Dendritic cell treated with granulocyte-macrophage colony-stimulating factor and Interleukin-4, amounts not matched to agents 40 ng/mL and 50 ng/mL, for 4 days (primary cell): Measurements from ENCODE around the gene ENOX1.

ENCODE experiments used
- H3K27ac Mint-ChIP-seq: one replicate; pipeline ENCODE4 v1.8.0; 2022; ENCODE audit warnings: mild to moderate bottlenecking, mixed read lengths
- H3K27me3 Mint-ChIP-seq: one replicate; pipeline ENCODE4 v1.8.0; 2022; ENCODE audit warnings: mild to moderate bottlenecking, mixed read lengths
- H3K36me3 Mint-ChIP-seq: one replicate; pipeline ENCODE4 v1.8.0; 2022; ENCODE audit warnings: low read depth, mixed read lengths
- H3K4me1 Mint-ChIP-seq: one replicate; pipeline ENCODE4 v1.8.0; 2022; ENCODE audit warnings: low read depth, mixed read lengths
- H3K4me3 Mint-ChIP-seq: one replicate; pipeline ENCODE4 v1.8.0; 2022; ENCODE audit warnings: mild to moderate bottlenecking, moderate library complexity, mixed read lengths
- H3K9me3 Mint-ChIP-seq: one replicate; pipeline ENCODE4 v1.8.0; 2022; ENCODE audit warnings: mixed read lengths
- intact Hi-C: fragments of 100-400 bp; cut with micrococcal nuclease; formaldehyde crosslinking; loops from one replicate; pipeline ENCODE4 v1.15.0; 2022

Gene ENOX1

GRCh38 chr13:43469791-43470190, 317.0 kb downstream of the ENOX1 start:
- Mint-ChIP-seq H3K4me3 (no peak overlapping the region), H3K36me3 (no peaks in the 10 kb centered on the region), H3K27ac (no peak overlapping the region), H3K4me1 (peaks cover 7% of the 10 kb centered on the region), H3K9me3 (no peaks in the 10 kb centered on the region), H3K27me3 (no peaks in the 10 kb centered on the region)
- intact Hi-C loops = no loop called here

DNA sequence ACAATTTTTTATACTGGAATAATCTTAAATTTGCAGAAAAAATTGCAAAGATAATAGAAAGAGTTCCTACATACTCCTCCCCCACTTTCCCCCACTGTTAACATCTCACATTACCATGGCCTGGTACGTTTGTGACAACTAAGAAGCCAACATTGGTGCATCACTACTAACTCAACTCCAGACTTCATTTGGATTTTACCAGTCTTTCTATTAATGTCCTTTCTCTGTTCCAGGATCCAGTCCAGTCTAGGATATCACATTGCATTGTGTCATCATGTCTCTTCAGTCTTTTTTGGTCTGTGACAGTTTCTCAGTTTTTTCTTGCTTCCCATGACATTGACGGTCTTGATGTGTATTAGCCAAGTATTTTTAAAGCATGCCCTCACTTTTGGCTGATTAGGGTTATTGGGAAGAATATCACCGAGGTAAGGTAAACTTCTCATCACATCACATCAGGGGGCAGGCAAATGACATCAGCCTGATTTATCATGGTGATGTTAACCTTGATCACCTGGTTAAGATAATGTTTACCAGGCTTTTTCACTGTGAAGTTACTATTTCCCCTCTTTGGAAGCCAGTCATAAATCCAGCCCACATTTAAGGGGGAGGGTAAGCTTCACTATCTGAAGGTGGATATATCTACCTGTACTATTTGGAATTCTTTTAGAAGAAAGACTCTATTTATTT, 322.1 kb downstream of the ENOX1 start:
- H3K27ac Mint-ChIP-seq = no peak overlapping the region
- no peaks in the 10 kb centered on the region for H3K27me3 Mint-ChIP-seq
- H3K4me3 Mint-ChIP-seq = no peak overlapping the region
- no peaks in the 10 kb centered on the region for H3K9me3 Mint-ChIP-seq
- H3K36me3 Mint-ChIP-seq = no peaks in the 10 kb centered on the region
- intact Hi-C loops = no loop called here
- no peaks in the 10 kb centered on the region for H3K4me1 Mint-ChIP-seq

DNA sequence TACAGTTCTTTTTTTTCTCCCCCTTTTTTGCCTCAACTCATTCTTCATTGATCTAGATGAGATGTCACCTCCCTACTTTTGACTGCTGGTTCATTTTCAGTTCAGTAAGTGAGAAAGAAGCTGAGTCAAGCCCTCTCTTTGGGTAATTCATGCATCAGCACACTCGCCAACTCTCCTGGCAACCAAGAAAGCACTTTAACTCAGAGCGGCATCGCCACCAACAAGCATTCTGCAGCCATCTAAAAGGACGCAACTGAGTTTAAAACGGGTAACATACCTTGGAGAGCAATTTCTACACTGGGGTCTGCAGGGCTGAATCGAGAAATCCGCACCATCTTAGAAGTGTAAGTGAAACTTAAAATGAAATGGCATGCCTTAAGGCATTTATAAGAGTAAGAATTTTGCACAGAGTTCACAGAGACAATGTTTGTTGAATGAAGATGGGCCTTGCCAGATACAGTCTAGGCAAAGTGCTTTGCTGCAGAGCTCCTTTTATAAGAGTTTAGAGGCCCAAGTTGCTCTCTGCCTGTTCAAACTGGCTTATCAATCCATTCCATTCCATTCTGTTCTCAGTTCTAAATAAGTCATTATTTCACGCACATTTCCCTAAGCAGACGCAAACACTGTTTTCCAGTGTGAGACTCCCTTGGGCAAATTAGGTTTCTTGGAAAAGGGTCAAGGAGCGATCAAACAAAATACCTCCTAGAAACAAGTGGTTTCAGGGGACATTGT, 338.0 kb downstream of the ENOX1 start:
- Mint-ChIP-seq H3K36me3 (no peaks in the 10 kb centered on the region), H3K27ac (no peak overlapping the region), H3K9me3 (peaks cover 6% of the 10 kb centered on the region), H3K4me3 (no peak overlapping the region), H3K4me1 (no peaks in the 10 kb centered on the region), H3K27me3 (peaks cover 3% of the 10 kb centered on the region)
- intact Hi-C loops = no loop called here

DNA sequence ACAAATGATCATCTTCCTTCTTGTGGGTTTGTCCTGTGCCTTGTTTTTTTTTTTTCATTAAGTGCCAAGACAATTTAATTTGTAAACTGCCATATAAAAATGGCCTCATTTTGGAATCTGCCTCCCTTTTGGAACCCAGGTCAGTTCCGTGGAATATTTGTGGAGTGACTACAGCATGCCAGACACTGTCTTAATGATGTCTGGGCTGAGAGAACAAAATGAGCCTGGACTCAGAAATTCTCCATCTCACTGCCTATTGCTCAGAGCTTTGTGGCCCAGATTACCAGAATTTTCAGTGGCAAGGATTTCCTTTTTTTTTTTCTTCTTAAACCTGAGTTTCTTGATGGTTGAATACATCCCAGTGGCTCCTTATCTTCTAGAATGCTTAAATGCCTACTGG, 340.6 kb downstream of the ENOX1 start:
- H3K27ac Mint-ChIP-seq = no peak overlapping the region
- peaks cover 6% of the 10 kb centered on the region for H3K27me3 Mint-ChIP-seq
- intact Hi-C loops = no loop called here
- H3K36me3 Mint-ChIP-seq = no peaks in the 10 kb centered on the region
- H3K4me1 Mint-ChIP-seq = no peaks in the 10 kb centered on the region
- no peak overlapping the region for H3K4me3 Mint-ChIP-seq
- no peaks in the 10 kb centered on the region for H3K9me3 Mint-ChIP-seq

DNA sequence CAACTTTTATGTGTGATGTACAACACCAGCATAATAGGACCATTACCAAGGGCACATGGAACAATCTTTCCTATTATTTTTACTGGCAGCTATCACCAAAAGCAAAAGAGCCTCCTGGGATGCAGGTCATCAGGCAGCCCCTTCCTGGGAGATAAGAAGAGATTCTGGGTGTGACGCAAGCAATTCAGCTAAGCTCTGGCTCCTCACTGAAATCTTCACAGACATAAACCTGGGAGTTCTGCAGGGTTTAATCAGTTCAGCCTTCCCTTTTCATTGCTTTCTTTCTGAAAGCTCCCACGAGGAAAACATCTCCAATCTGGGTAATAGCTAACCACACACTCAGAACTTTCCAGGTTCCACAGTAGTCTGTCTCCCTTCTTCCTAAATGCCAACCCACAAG, 341.1 kb downstream of the ENOX1 start:
- Mint-ChIP-seq H3K9me3 (no peaks in the 10 kb centered on the region), H3K36me3 (no peaks in the 10 kb centered on the region), H3K27me3 (peaks cover 6% of the 10 kb centered on the region), H3K4me3 (no peak overlapping the region), H3K27ac (no peak overlapping the region), H3K4me1 (no peaks in the 10 kb centered on the region)
- intact Hi-C loops = no loop called here

DNA sequence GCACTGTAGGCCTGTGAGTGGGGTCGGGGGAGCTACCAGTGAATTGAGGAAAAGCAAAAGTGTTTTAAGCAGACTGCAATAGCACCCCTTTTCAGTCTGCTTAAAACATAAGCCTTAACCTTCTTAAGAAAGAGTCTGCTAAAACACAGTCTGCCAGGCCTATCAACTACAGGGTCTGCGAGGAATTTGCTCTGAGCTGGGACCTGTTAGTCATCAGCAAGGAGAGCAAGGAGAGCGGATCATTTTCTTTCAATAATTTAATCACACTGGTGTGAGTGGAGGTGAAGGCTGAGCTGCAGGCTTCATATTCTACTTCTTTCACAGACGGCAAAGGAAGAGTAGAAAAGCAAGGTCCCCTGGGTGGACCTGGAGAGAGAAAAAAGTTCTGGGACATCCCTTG, 342.7 kb downstream of the ENOX1 start:
- intact Hi-C loops = no loop called here
- Mint-ChIP-seq H3K27me3 (peaks cover 6% of the 10 kb centered on the region), H3K4me3 (no peak overlapping the region), H3K9me3 (no peaks in the 10 kb centered on the region), H3K4me1 (no peaks in the 10 kb centered on the region), H3K36me3 (no peaks in the 10 kb centered on the region), H3K27ac (no peak overlapping the region)

DNA sequence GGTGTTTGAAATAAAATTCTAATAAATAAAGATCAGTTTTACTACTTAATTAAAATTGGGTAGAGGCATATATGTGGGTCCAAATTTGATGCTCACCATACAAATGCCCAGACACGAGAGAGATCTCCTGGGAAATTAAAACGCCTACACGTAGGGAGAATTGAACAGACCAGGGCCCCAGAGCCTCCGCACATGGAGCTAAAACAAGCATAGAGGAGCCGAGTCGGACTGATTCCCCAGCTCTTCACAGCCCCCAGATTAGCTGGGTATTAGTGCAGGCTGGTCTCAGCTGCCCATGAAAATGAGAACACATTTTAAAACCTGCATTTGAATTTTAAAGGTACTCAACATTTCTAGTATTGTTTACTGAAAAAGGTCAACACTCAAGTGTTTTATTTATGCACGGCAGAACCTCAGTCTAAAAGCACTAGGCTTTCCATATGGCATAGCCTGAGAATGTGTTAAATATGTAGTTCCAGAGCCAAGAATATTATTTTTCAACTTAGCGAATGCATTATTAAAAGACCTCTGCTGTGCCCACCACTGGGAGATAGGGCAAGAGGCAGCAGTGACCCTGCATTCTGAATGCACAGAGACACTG, 344.8 kb downstream of the ENOX1 start:
- H3K4me1 Mint-ChIP-seq = no peaks in the 10 kb centered on the region
- H3K4me3 Mint-ChIP-seq = no peak overlapping the region
- H3K9me3 Mint-ChIP-seq = no peaks in the 10 kb centered on the region
- intact Hi-C loops = no loop called here
- H3K27ac Mint-ChIP-seq = no peak overlapping the region
- H3K27me3 Mint-ChIP-seq = peaks cover 8% of the 10 kb centered on the region
- no peaks in the 10 kb centered on the region for H3K36me3 Mint-ChIP-seq

- H3K9me3 Mint-ChIP-seq = no peaks in the 10 kb centered on the region
- no peak overlapping the region for H3K27ac Mint-ChIP-seq
- H3K4me1 Mint-ChIP-seq = no peaks in the 10 kb centered on the region
- H3K36me3 Mint-ChIP-seq = no peaks in the 10 kb centered on the region
- no peak overlapping the region for H3K4me3 Mint-ChIP-seq
- H3K27me3 Mint-ChIP-seq = peaks cover 6% of the 10 kb centered on the region
- intact Hi-C loops = no loop called here
Observed at GRCh38 chr13:43441464-43441863, 345.3 kb downstream of the ENOX1 start.

DNA sequence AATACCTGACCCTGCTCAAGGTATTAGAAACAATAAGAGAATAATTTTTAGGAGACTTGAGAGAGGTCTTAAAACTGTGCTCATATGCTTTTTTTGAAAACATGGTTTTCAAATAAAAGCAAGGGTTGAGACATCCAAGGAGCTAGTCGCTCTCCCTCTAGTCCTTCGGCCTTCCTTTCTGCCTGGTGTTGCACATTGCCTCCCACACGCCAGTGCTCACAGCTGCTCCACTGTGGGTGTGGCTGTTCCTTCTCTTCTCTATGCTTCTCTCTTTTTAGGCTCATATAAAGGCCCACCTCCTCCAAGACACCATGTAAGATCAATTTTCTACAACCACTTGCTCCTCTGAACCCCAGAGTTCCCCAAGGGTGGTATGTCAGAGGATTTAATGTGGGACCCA, 352.6 kb downstream of the ENOX1 start:
- no peaks in the 10 kb centered on the region for H3K36me3 Mint-ChIP-seq
- intact Hi-C loops = no loop called here
- H3K9me3 Mint-ChIP-seq = no peaks in the 10 kb centered on the region
- H3K4me1 Mint-ChIP-seq = peaks cover 22% of the 10 kb centered on the region
- no peak overlapping the region for H3K27ac Mint-ChIP-seq
- H3K27me3 Mint-ChIP-seq = peaks cover 5% of the 10 kb centered on the region
- H3K4me3 Mint-ChIP-seq = no peak overlapping the region

GRCh38 chr13:43433691-43434141, 353.1 kb downstream of the ENOX1 start:
- Mint-ChIP-seq H3K27ac (no peak overlapping the region), H3K27me3 (peaks cover 5% of the 10 kb centered on the region)
- intact Hi-C loops = no loop called here

GRCh38 chr13:43432958-43433357, 353.8 kb downstream of the ENOX1 start:
- Mint-ChIP-seq H3K27ac (no peak overlapping the region), H3K9me3 (no peaks in the 10 kb centered on the region), H3K36me3 (no peaks in the 10 kb centered on the region), H3K4me3 (no peak overlapping the region), H3K4me1 (peaks cover 22% of the 10 kb centered on the region), H3K27me3 (peaks cover 5% of the 10 kb centered on the region)
- intact Hi-C loops = no loop called here

More at GRCh38 chr13:43433691-43434141, 353.1 kb downstream of the ENOX1 start:
- Mint-ChIP-seq H3K9me3 (no peaks in the 10 kb centered on the region), H3K4me1 (peaks cover 22% of the 10 kb centered on the region), H3K36me3 (no peaks in the 10 kb centered on the region), H3K4me3 (no peak overlapping the region)

DNA sequence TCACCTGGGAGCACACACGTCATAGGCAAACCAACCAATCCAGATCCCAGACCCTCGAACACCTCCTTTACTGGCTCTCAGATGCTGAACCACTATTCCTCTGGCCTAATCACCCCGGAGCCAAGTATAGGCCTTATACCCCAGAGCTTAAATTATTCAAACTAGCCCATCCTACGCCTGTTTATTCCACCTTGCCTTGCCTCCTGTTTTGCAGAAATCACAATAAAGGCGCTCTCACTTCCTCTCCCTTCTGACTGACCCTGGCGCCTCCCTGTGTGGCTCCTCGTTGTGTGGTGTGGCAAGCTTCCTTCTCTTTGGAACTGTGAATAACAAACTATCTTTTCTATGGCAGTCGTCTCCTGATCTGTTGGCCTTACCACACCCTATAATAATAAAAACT, 354.9 kb downstream of the ENOX1 start:
- H3K27me3 Mint-ChIP-seq = peaks cover 7% of the 10 kb centered on the region
- H3K27ac Mint-ChIP-seq = no peak overlapping the region
- H3K36me3 Mint-ChIP-seq = no peaks in the 10 kb centered on the region
- intact Hi-C loops = no loop called here
- H3K4me3 Mint-ChIP-seq = no peak overlapping the region
- H3K9me3 Mint-ChIP-seq = no peaks in the 10 kb centered on the region
- H3K4me1 Mint-ChIP-seq = peaks cover 22% of the 10 kb centered on the region

DNA sequence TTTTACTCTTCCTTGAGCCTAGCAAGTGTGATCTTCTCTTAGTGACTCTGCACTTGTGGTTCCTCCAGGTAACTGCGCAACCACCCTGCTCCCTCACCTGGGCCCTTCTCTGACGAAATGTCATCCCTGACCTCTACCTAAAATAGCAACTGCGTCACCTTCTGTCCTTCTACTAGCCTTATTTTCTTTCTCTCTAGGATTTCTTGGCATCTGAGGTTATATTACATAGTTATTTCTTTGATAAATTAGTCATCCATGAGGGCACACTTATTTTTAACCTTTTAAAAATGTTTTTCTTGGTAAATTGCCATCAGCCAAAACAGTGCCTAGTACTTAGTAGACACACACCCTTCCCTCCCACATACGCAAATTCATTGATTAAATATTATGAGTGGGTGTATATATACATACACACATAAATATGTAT, 355.5 kb downstream of the ENOX1 start:
- Mint-ChIP-seq H3K4me3 (no peak overlapping the region), H3K9me3 (no peaks in the 10 kb centered on the region), H3K27ac (no peak overlapping the region), H3K36me3 (no peaks in the 10 kb centered on the region), H3K27me3 (peaks cover 7% of the 10 kb centered on the region), H3K4me1 (peaks cover 22% of the 10 kb centered on the region)
- intact Hi-C loops = no loop called here

DNA sequence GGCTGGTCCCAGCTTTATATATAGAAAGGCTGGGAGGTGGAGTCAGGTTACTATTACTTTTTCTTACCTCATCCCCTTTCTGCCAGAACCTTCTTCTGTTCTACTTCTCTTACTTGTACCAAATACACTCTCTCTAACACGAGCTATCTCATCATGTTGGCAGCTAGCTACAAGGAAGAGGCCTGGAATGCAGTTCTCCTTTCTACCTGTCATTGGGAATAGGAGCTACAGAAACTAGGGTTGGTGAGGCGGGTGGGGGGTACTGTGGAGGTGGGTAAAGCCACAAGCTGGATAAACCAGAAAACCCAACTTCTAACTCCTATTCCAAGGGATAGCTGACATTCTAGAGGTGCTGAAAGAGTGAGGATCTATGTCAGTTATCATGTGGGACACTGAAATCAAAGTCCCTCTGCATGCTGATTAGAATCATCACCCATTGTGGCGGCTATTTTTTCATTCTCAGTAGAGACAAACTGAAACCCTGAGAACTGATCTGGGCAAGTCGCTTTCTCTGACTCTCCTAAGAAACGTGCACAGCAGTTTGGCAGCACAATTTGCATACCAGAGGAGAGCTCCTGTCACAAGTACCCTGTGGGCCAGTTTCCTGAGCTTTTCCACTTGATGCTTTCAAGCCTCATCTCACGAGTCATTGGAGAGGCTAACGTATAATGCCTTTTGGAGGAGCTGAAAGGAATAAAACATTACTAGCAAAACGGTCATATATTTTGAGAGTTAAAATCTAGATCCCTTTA, 358.1 kb downstream of the ENOX1 start:
- Mint-ChIP-seq H3K36me3 (no peaks in the 10 kb centered on the region), H3K27ac (no peak overlapping the region), H3K27me3 (peaks cover 7% of the 10 kb centered on the region), H3K4me3 (no peak overlapping the region), H3K4me1 (peaks cover 14% of the 10 kb centered on the region), H3K9me3 (no peaks in the 10 kb centered on the region)
- intact Hi-C loops = no loop called here
